HUES48 (cell line): ENCODE data around the gene ACOX3.
"Not testable (repeated sequence)": the region's sequence is repeated elsewhere in the genome, so short reads cannot be mapped to it uniquely, and the experiment has no call there.

Experiments used
- H3K27ac ChIP-seq: one replicate; pipeline ENCODE4 v1.7.0; 2013; ENCODE audit warnings: low read depth, low read length, inconsistent platforms
- H3K27me3 ChIP-seq: 2 replicates; pipeline ENCODE4 v1.6.1; 2013; ENCODE audit warnings: mild to moderate bottlenecking, low read length; ENCODE audit not compliant: control insufficient read depth, insufficient read depth
- H3K36me3 ChIP-seq: 2 replicates; pipeline ENCODE4 v1.6.1; 2013; ENCODE audit warnings: low read length; ENCODE audit not compliant: control insufficient read depth, insufficient read depth
- H3K4me1 ChIP-seq: 2 replicates; pipeline ENCODE4 v1.6.1; 2013; ENCODE audit warnings: mild to moderate bottlenecking, low read length; ENCODE audit not compliant: control insufficient read depth, insufficient read depth
- H3K4me3 ChIP-seq: 2 replicates; pipeline ENCODE4 v1.5.1; 2013; ENCODE audit warnings: mild to moderate bottlenecking, low read depth, low read length
- H3K9ac ChIP-seq: 2 replicates; pipeline ENCODE4 v1.6.1; 2013; ENCODE audit warnings: mild to moderate bottlenecking, low read depth, low read length, moderate library complexity
- H3K9me3 ChIP-seq: 2 replicates; pipeline ENCODE4 v1.6.1; 2013; ENCODE audit warnings: low read length; ENCODE audit not compliant: control insufficient read depth, insufficient read depth

ACOX3 gene

DNA sequence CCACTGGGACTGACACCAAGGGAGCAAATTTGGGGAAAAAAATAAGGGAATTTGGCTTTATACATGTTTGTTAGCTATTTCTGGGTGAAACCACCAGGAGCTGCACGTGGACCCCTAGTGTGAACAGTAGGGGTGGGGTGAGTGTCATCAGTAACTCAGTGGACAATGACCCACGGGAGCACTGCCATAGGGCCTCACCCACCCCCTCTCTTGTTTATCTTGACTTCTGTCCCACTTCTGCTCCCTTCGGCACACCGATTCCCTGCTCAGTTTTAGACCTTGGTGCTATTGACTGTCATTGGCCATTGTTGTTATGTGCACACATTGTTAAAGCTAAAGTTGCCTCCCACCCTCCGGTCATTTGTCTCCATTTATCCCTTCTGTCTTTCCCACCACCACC lies 9.0 kb downstream of the ACOX3 start:
- H3K27ac ChIP-seq = no peak overlapping the region
- H3K4me3 ChIP-seq = no peak overlapping the region
- H3K36me3 ChIP-seq = no peaks in the 10 kb centered on the region
- peaks cover 6% of the 10 kb centered on the region; the same call in 1 of the 2 replicates for H3K4me1 ChIP-seq
- H3K27me3 ChIP-seq = no peaks in the 10 kb centered on the region; the same call in 1 of the 2 replicates
- H3K9me3 ChIP-seq = no peaks in the 10 kb centered on the region
- H3K9ac ChIP-seq = no peak overlapping the region

- H3K27me3 ChIP-seq = no peaks in the 10 kb centered on the region; the same call in 1 of the 2 replicates
- H3K36me3 ChIP-seq = no peaks in the 10 kb centered on the region
- no peaks in the 10 kb centered on the region for H3K9me3 ChIP-seq
- H3K4me1 ChIP-seq = peaks cover 6% of the 10 kb centered on the region; the same call in 1 of the 2 replicates
- no peak overlapping the region for H3K9ac ChIP-seq
- peak overlapping the region; percentile 68 for H3K4me3 ChIP-seq
- peak overlapping the region; percentile 39 for H3K27ac ChIP-seq
Observed at GRCh38 chr4:8428288-8429097, 12.0 kb downstream of the ACOX3 start.

- H3K9me3 ChIP-seq = no peaks in the 10 kb centered on the region
- H3K36me3 ChIP-seq = no peaks in the 10 kb centered on the region
- H3K27me3 ChIP-seq = no peaks in the 10 kb centered on the region; the same call in 1 of the 2 replicates
- H3K27ac ChIP-seq = no peak overlapping the region
- peak overlapping the region; percentile 48; the same call in 1 of the 2 replicates for H3K9ac ChIP-seq
- peaks cover 6% of the 10 kb centered on the region; the same call in 1 of the 2 replicates for H3K4me1 ChIP-seq
- peak overlapping the region; percentile 68 for H3K4me3 ChIP-seq
Observed at GRCh38 chr4:8427761-8428287, 12.7 kb downstream of the ACOX3 start.

- no peaks in the 10 kb centered on the region for H3K9me3 ChIP-seq
- H3K9ac ChIP-seq = no peak overlapping the region
- H3K4me1 ChIP-seq = peaks cover 6% of the 10 kb centered on the region; the same call in 1 of the 2 replicates
- H3K4me3 ChIP-seq = peak overlapping the region; percentile 68; the same call in 1 of the 2 replicates
- H3K36me3 ChIP-seq = no peaks in the 10 kb centered on the region
- H3K27ac ChIP-seq = no peak overlapping the region
- H3K27me3 ChIP-seq = no peaks in the 10 kb centered on the region; the same call in 1 of the 2 replicates
Observed at GRCh38 chr4:8427262-8427661, 13.3 kb downstream of the ACOX3 start.

- 0 out of 2 replicates have a peak, but pooled peaks cover 3% of the 10 kb centered on the region for H3K4me1 ChIP-seq
- H3K9ac ChIP-seq = no peak overlapping the region
- no peaks in the 10 kb centered on the region for H3K9me3 ChIP-seq
- H3K4me3 ChIP-seq = no peak overlapping the region
- H3K36me3 ChIP-seq = no peaks in the 10 kb centered on the region
- no peak overlapping the region for H3K27ac ChIP-seq
- no peaks in the 10 kb centered on the region; the same call in 1 of the 2 replicates for H3K27me3 ChIP-seq
Observed at GRCh38 chr4:8422786-8423185, 17.7 kb downstream of the ACOX3 start.

GRCh38 chr4:8422327-8422726 lies 18.2 kb downstream of the ACOX3 start:
- H3K4me1 ChIP-seq = no peaks in the 10 kb centered on the region
- H3K27me3 ChIP-seq = no peaks in the 10 kb centered on the region
- no peak overlapping the region for H3K27ac ChIP-seq
- H3K9ac ChIP-seq = no peak overlapping the region
- H3K9me3 ChIP-seq = no peaks in the 10 kb centered on the region
- H3K36me3 ChIP-seq = no peaks in the 10 kb centered on the region
- H3K4me3 ChIP-seq = no peak overlapping the region

GRCh38 chr4:8420151-8420550 lies 20.4 kb downstream of the ACOX3 start:
- H3K9me3 ChIP-seq, H3K9ac ChIP-seq, H3K27ac ChIP-seq, H3K36me3 ChIP-seq, H3K4me1 ChIP-seq, H3K4me3 ChIP-seq, H3K27me3 ChIP-seq: not testable (repeated sequence)

GRCh38 chr4:8419222-8420041 lies 21.1 kb downstream of the ACOX3 start:
- no peak overlapping the region for H3K9ac ChIP-seq
- no peaks in the 10 kb centered on the region for H3K9me3 ChIP-seq
- no peaks in the 10 kb centered on the region for H3K27me3 ChIP-seq
- H3K4me1 ChIP-seq = no peaks in the 10 kb centered on the region
- H3K27ac ChIP-seq = no peak overlapping the region
- H3K4me3 ChIP-seq = no peak overlapping the region
- peaks cover 4% of the 10 kb centered on the region; the same call in 1 of the 2 replicates for H3K36me3 ChIP-seq

- Histone ChIP-seq H3K27ac (no peak overlapping the region), H3K9ac (no peak overlapping the region)
Observed at GRCh38 chr4:8417071-8417614, 23.4 kb downstream of the ACOX3 start.

DNA sequence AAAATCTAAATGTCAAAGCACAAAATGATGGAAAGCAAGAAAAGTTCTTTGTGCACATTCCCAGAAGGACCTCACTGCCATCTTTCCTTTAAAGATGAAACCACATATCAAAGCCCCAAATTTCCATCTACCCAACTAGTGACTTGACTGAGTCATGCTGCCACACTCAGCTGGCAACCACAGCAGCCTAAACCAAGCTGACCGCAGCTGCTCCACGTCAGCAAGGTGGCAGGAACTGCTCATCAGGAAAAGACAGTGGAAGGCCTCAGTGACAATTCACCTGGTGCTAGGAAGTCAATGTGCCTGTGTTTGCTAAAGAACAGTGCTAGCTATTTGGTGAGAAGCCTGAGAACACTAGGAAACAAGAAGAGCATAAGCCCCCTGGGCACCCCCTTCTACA lies 26.1 kb downstream of the ACOX3 start:
- H3K9ac ChIP-seq = no peak overlapping the region
- peaks cover 11% of the 10 kb centered on the region; the same call in 1 of the 2 replicates for H3K36me3 ChIP-seq
- H3K4me1 ChIP-seq = peaks cover 6% of the 10 kb centered on the region

More at GRCh38 chr4:8417071-8417614, 23.4 kb downstream of the ACOX3 start:
- peaks cover 11% of the 10 kb centered on the region; the same call in 1 of the 2 replicates for H3K36me3 ChIP-seq
- no peaks in the 10 kb centered on the region for H3K4me1 ChIP-seq
- H3K4me3 ChIP-seq = no peak overlapping the region
- no peaks in the 10 kb centered on the region for H3K9me3 ChIP-seq
- H3K27me3 ChIP-seq = no peaks in the 10 kb centered on the region

More for the DNA sequence above, 26.1 kb downstream of the ACOX3 start:
- no peaks in the 10 kb centered on the region for H3K9me3 ChIP-seq
- no peak overlapping the region for H3K27ac ChIP-seq
- H3K27me3 ChIP-seq = no peaks in the 10 kb centered on the region
- no peak overlapping the region for H3K4me3 ChIP-seq
